ENCODE measurements around the gene CCDC181.
"Not testable (repeated sequence)": the region's sequence is repeated elsewhere in the genome, so short reads cannot be mapped to it uniquely, and the experiment has no call there.

Gene CCDC181

GRCh38 chr1:169427081-169427641, at the start of gene CCDC181:
Gene CCDC181, minus strand, starts transcription at chr1:169427474. Its CDS starts 2,547 bp downstream, at chr1:169424927.
- DNase-seq = no peak

GRCh38 chr1:169475806-169476387, 48.6 kb upstream of the CCDC181 start:
- DNase-seq = no peak

- DNase-seq = no peak
These were observed 47.2 kb upstream of the CCDC181 start for GRCh38 chr1:169474302-169474995.

- DNase-seq = no peak
These were observed 46.1 kb upstream of the CCDC181 start for GRCh38 chr1:169473347-169473746.

DNA sequence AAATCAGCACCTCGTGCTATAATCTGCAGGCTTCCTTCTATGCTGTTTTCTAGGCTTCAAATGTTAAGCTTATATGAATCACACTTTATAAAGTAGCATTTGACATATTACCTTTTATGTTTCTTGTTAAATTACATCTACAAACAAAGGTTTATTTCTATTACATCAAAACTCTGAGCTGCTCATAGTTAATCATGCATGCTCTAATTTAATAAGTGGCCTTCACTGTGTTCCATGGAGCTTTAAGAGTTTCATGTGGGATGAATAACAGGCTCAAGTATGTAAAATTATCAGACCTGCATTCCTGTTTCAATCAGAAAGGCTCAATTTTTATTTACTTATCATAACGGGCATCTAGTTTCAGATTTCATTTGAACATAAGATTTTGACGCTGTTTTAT, 45.5 kb upstream of the CCDC181 start:
- DNase-seq = no peak

GRCh38 chr1:169468982-169469381, 41.7 kb upstream of the CCDC181 start:
- DNase-seq = no peak

DNA sequence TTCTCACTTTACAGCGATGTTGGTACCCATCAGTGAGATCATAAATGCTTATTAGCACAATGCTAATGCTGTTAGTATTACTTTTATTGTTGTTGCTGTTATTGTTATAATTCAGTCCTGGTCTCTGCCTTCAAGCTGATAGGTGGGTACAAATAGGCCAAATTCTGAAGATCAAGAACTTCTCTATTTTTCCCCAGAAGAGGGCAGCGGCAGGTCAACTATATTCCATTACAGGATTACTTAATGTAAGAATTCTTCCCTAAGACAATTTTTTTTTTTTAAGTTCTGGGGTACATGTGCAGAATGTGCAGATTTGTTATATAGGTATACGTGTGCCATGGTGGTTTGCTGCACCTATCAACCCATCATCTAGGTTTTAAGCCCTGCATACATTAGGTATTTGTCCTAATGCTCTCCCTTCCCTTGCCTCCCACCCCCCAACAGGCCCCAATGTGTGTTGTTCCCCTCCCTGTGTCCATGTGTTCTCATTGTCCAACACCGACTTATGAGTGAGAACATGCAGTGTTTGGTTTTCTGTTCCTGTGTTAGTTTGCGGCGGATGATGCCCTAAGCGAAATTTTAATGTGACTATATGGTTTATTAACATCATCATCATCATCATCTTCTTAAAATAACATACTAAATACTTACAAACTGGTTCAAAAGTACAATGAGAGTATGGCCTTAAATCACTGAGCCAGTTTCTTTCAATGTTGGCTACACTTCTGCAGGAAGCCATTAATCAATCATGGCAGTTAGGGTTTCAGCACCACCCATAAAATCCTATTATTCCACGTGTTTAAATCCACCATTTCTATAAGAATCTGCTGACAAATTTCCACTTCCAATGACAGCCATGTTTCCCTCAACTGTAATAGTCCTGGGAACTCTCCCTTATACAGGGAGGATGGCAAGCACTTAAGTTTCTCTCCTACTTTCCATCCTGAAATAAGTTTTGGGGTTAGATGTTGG, 39.3 kb upstream of the CCDC181 start:
- DNase-seq = no peak

DNA sequence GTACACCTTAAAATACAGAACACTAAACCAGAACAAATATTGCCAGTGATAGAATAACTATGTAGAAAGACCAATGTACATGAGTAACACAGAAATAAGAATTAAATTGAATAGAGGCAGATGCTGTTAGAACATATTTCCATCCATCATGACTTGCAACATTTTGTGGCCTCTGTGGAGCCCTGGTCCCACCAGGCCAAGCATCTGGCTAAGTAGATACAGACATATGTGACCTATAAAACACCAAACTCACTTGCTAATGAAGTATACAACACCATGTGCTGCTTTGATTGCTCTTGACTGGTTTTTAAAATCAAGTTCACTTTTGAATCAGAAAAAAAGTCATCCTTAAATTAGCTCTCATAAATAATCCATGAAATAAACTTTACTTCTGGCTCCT, 38.0 kb upstream of the CCDC181 start:
- no peak for DNase-seq

DNA sequence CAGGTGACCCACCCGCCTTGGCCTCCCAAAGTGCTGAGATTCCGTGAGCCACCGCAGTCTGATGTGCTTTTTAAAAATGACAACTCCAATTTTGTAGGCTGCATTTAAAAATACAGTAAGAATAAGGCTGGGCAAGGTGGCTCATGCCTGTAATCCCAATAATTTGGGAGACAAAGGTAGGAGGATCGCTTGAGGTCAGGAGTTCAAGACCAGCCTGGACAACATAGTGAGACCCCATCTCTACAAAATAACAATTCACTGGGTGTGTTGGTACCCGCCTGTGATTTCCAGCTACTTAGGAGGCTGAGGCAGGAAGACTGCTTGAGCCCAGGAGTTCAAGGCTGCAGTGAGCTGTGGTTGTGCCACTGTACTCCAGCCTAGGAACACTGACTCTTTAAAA, 35.1 kb upstream of the CCDC181 start:
- no peak for DNase-seq

GRCh38 chr1:169461390-169462000, 34.2 kb upstream of the CCDC181 start:
- no peak for DNase-seq

DNA sequence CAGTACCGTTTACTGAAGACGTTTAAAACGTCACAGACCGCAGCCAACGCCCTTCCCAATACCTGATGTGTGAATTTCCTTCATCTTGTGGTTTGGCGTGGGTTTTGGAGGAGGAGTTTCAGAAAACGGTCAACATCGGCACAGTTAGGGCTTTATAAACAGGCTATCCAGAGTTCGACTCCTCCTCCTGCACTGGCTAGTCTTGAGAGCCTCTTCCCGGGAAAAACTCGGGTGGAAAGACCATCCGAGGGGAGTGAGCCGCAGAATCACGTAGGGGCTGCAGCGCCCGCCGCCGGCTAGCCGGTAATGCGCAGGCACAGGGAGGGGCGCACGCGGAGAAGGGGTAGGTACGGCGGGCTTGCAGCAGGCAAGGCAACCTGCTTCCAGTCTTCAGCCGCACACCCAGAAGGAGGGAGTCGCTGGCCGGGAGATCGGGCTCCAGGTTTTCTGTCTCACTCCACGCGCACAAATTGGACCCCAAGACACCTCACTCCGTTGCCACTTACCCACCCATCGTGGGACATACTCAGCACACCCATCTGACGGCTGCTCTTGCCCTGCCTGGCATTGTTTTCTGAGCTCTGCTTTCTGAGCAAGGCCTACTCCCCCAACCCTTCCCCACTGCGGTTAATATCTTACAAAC, 33.0 kb upstream of the CCDC181 start:
- DNase-seq = no peak

GRCh38 chr1:169457443-169457842, 30.2 kb upstream of the CCDC181 start:
- no peak for DNase-seq

DNA sequence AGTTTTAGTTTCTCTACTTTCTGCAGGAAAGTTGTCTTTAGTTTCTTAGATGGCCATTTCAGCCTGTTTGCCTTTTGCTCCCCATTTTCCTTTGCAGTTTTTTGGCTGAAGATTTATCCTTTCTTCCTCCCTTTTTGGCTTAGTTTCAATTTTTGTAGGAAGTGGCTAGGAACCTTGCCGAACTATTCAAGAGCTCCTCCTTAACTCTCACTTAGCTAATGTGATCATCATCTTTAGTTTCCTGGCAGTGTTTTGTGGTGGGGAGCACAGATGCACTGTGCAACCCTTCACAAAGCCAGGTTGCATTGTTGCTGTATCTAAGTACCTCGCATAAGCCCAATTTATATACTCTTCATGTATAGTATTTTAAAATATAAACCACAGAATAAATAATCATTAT, 28.8 kb upstream of the CCDC181 start:
- no peak for DNase-seq

DNA sequence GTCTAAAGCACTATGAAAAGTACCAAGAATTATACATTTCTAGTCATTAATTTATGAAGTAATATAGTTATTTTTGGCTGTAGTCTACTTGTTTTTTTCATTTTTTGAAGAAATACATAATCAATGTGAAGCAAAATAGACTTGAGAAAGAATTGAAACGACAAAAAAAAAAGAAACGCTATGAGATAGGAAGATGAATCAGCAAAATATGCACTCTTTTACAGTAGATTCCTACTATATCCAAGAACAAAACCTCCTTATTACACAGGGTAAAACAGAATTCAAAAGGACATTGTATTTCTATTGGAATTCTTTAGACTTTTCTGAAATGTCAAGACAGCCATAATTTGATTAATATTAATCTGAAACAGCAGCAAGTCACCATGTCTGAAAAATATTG, 25.6 kb upstream of the CCDC181 start:
- no peak for DNase-seq

- no peak for DNase-seq
These were observed 24.0 kb upstream of the CCDC181 start for GRCh38 chr1:169451218-169451824.

- DNase-seq = no peak
These were observed 16.6 kb upstream of the CCDC181 start for GRCh38 chr1:169443923-169444322.

DNA sequence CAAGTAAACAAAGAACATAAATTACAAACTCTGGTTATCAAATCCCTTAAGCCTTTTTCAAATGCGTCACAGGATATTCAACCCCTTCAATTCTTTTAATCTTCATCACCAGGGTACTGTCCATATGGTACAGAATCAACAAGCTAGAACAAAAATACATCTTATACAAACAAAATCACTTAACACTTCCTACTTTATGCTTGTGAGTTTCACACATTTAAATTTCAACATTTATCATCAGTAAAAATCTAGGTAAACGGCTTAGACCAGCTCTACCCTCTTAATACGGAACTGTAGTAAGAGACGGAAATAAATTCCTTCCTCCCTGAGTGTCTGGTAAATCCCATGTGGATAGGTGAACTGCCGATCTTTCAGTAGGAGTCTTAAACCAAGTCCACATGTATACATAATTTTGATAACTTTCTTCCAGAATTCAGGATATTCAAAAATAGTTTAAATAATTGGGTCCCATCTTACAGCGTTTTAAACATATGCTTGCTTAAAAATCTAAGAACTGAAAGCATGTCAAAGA, 1.0 kb downstream of the CCDC181 start:
- no peak for DNase-seq

GRCh38 chr1:169421309-169421708, 6.0 kb downstream of the CCDC181 start:
- DNase-seq = no peak

DNA sequence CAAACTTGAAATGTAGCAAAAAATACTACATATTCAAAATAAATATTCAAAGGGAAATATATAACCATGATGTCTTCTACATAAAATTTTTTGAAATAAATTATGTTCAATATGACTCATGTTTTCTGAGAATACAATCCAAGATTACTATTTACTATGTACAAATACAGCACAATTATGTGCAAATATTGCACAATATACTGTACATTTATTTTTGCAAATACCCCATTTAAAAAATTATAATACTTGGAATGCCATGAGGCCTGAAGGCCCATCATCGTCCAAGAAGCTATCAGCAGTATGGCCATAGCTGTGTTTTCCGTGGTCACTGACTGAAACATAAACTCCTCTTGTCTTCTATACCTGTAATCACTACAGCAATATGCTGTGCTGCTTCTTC, 12.3 kb downstream of the CCDC181 start:
- DNase-seq = no peak

DNA sequence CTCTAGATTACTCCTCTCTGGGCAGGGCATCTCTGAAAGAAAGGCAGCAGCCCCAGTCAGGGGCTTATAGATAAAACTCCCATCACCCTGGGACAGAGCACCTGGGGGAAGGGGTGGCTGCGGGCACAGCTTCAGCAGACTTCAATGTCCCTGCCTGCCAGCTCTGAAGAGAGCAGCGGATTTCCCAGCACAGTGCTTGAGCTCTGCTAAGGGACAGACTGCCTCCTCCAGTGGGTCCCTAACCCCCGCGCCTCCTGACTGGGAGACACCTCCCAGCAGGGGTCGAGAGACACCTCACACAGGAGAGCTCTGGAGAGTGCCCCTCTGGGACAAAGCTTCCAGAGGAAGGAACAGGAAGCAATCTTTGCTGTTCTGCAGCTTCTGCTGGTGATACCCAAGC, 18.9 kb downstream of the CCDC181 start:
- DNase-seq = not testable (repeated sequence)

DNA sequence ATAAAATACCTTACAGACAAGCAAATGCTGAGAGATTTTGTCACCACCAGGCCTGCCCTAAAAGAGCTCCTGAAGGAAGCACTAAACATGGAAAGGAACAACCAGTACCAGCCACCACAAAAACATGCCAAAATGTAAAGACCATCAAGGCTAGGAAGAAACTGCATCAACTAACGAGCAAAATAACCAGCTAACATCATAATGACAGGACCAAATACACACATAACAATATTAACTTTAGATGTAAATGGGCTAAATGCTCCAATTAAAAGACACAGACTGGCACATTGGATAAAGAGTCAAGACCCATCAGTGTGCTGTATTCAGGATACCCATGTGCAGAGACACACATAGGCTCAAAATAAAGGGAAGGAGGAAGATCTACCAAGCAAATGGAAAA, 24.7 kb downstream of the CCDC181 start:
- DNase-seq = not testable (repeated sequence)

DNA sequence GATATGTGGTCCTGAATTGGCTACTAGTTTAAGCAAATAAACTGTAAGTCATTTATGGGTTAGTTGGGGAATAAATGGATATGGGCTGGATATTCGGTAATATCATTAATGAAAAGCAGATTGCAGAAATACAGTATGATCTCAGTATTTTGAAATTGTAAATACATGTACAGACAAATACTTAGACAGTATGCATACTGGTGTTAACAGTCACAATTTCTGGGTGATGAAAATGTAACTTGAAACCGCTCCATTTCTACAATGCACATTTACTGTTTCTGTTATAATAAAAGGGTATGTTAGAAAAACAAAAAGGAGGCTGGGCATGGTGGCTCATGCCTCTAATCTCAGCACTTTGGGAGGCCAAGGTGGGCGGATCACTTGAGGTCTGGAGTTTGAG, 31.3 kb downstream of the CCDC181 start:
- no peak for DNase-seq
